Uterus (tissue), 2 donors: ENCODE results near the gene CXorf58.

Experiments
- CTCF ChIP-seq, 4 experiments: fragments of 200-600 bp in 2 of 4; fragments of 450-650 bp in 2 of 4; sonication (generic) in 2 of 4; IDR thresholded peaks; one replicate each; pipeline ENCODE4 v1.5.1; 2016 to 2019; ENCODE audit warnings: antibody characterized with exemption in 4 of 4, mild to moderate bottlenecking in 2 of 4, moderate library complexity in 1 of 4
- POLR2A ChIP-seq, 2 donors: fragments of 450-650 bp; IDR thresholded peaks; one replicate each; pipeline ENCODE4 v1.6.1; 2016; ENCODE audit warnings: antibody characterized with exemption in 2 of 2, mild to moderate bottlenecking in 1 of 2, moderate library complexity in 1 of 2

GRCh38 chrX:23954396-23954795, 46.6 kb downstream of the CXorf58 start:
- no peak for TF ChIP-seq CTCF (IDR thresholded peaks at IDR 0.05)
- no peak for TF ChIP-seq POLR2A (IDR thresholded peaks at IDR 0.05)
